ENCODE data around the gene ARHGAP4.

The ARHGAP4 gene

GRCh38 chrX:153925739-153926551 lies at the start of gene ARHGAP4:
ARHGAP4 (minus strand) TSS chrX:153926264; CDS start chrX:153926202, 62 bp downstream.
- DNase-seq: peak; percentile 69

GRCh38 chrX:153974726-153975286 lies 48.7 kb upstream of the ARHGAP4 start:
- no peak for DNase-seq

GRCh38 chrX:153974003-153974725 lies 48.1 kb upstream of the ARHGAP4 start:
- no peak for DNase-seq

GRCh38 chrX:153973127-153974002 lies 47.3 kb upstream of the ARHGAP4 start:
- no peak for DNase-seq

GRCh38 chrX:153972368-153973126 lies 46.5 kb upstream of the ARHGAP4 start, which contains the start of gene TMEM187:
TMEM187 (plus strand) TSS chrX:153972754; CDS start chrX:153982063, 9,309 bp downstream.
- peak; percentile 88 for DNase-seq

GRCh38 chrX:153971450-153972367 lies 45.6 kb upstream of the ARHGAP4 start, which contains the start of gene HCFC1:
HCFC1 (minus strand) TSS chrX:153971818; CDS start chrX:153970840, 978 bp downstream.
- peak; percentile 87 for DNase-seq

GRCh38 chrX:153971124-153971449 lies 45.0 kb upstream of the ARHGAP4 start:
- DNase-seq: peak; percentile 88

- DNase-seq: no peak
Measured at GRCh38 chrX:153970357-153971123, 44.5 kb upstream of the ARHGAP4 start.

- DNase-seq: no peak
Measured at GRCh38 chrX:153969904-153970356, 43.9 kb upstream of the ARHGAP4 start.

- no peak for DNase-seq
Measured at GRCh38 chrX:153969125-153969903, 43.2 kb upstream of the ARHGAP4 start.

- DNase-seq: no peak
Measured at GRCh38 chrX:153968754-153969124, 42.7 kb upstream of the ARHGAP4 start.

- no peak for DNase-seq
Measured at GRCh38 chrX:153968255-153968654, 42.2 kb upstream of the ARHGAP4 start.

GRCh38 chrX:153967536-153968224 lies 41.6 kb upstream of the ARHGAP4 start:
- no peak for DNase-seq

GRCh38 chrX:153966841-153967535 lies 40.9 kb upstream of the ARHGAP4 start:
- peak; percentile 71 for DNase-seq

GRCh38 chrX:153966283-153966688 lies 40.2 kb upstream of the ARHGAP4 start:
- DNase-seq: no peak

- DNase-seq: no peak
Measured at GRCh38 chrX:153965406-153965805, 39.3 kb upstream of the ARHGAP4 start.

GRCh38 chrX:153964105-153964504 lies 38.0 kb upstream of the ARHGAP4 start:
- no peak for DNase-seq

GRCh38 chrX:153963546-153963945 lies 37.5 kb upstream of the ARHGAP4 start:
- DNase-seq: no peak
